Breast epithelium (tissue), 4 donors: ENCODE measurements around the gene ITGAL. TPM values are rescaled to one million over a fixed set of nuclear protein-coding genes. Genes with fewer than 3 reads are reported as not detected.

Experiments used
- DNase-seq, 2 donors: peaks; one replicate each; pipeline ENCODE4 v3.0.0-alpha.2; 2019; ENCODE audit warnings: low spot score in 2 of 2
- H3K27ac ChIP-seq, 2 donors: fragments of 200-600 bp; sonication (generic) in 1 of 2; one replicate each; pipeline ENCODE4 v1.5.1; 2016 to 2019; ENCODE audit warnings: mild to moderate bottlenecking in 1 of 2
- H3K27me3 ChIP-seq, 2 donors: fragments of 200-600 bp; sonication (generic) in 1 of 2; one replicate each; pipeline versions ENCODE4 v1.5.1 to v1.6.0; 2017 to 2019; ENCODE audit warnings: control low read depth in 1 of 2, mild to moderate bottlenecking in 1 of 2
- H3K36me3 ChIP-seq: fragments of 200-600 bp; one replicate; pipeline ENCODE4 v1.5.1; 2019
- H3K4me1 ChIP-seq, 2 donors: fragments of 200-600 bp; sonication (generic); one replicate each; pipeline ENCODE4 v1.5.1; 2016 to 2019; ENCODE audit warnings: control low read depth in 1 of 2
- H3K4me3 ChIP-seq, 3 donors: fragments of 200-600 bp; sonication (generic); 1 replicate in 2 of 3; 2 replicates in 1 of 3; pipeline ENCODE4 v1.5.1; 2016 to 2019; ENCODE audit warnings: mild to moderate bottlenecking in 3 of 3, moderate library complexity in 2 of 3
- H3K9me3 ChIP-seq, 2 donors: fragments of 200-600 bp; sonication (generic) in 1 of 2; one replicate each; pipeline ENCODE4 v1.5.1; 2016 to 2019; ENCODE audit warnings: control low read depth in 1 of 2
- POLR2A ChIP-seq: fragments of 450-650 bp; IDR thresholded peaks from one replicate; pipeline ENCODE4 v1.6.1; 2016; ENCODE audit warnings: antibody characterized with exemption, mild to moderate bottlenecking, moderate library complexity
- POLR2AphosphoS5 ChIP-seq, 3 donors: sonication (generic); formaldehyde crosslinking; IDR thresholded peaks; one replicate each; pipeline ENCODE4 v1.6.1; 2017; ENCODE audit warnings: antibody characterized with exemption in 3 of 3
- intact Hi-C: fragments of 100-400 bp; cut with DNase I; formaldehyde crosslinking; loops from one replicate; pipeline ENCODE4 v1.15.1; 2023; ENCODE audit warnings: low total_unique reads
- total RNA-seq, 3 donors: library from RNA; depleted of rRNA; stranded (reverse); fragments of >200 nt; gene quantifications; one replicate each; pipeline ENCODE4 v1.1.0, GENCODE V29; 2016
- TF ChIP-seq, protein P1 (sequence below), 3 donors: fragments of 450-650 bp; IDR thresholded peaks; one replicate each; pipeline ENCODE4 v1.5.1; 2016 to 2017; ENCODE audit warnings: antibody characterized with exemption in 3 of 3, mild to moderate bottlenecking in 3 of 3, moderate library complexity in 3 of 3

ITGAL gene
- total RNA-seq, 3 donors from 2014 or later, result 2.3 to 5.7 (median 2.4) TPM

DNA sequence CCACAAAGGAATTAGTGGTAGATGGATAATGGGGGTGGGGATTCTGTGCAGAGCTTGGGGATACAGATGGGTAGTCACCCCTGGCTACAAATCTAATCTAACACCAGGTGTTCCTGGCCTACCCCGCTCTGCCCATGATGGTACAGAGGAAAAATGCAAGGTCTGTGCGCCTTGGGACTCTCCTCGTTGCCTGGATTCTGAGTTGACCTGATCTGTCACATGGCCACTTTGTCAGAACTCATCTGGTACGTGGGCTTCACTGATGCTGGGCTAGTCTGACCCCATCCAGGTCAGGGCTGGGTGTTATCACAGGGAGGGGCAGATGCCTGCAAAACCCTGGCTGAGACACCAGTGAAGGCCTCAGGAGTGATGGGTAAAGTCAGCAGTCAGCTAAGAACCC lies 80.4 kb downstream of the ITGAL start:
- intact Hi-C loops, result no loop called here
- H3K27ac ChIP-seq, result no peak overlapping the region
- DNase-seq, result no peak
- no peaks in the 10 kb centered on the region for H3K4me1 ChIP-seq
- TF ChIP-seq POLR2A, result no peak
- TF ChIP-seq, protein P1, sequence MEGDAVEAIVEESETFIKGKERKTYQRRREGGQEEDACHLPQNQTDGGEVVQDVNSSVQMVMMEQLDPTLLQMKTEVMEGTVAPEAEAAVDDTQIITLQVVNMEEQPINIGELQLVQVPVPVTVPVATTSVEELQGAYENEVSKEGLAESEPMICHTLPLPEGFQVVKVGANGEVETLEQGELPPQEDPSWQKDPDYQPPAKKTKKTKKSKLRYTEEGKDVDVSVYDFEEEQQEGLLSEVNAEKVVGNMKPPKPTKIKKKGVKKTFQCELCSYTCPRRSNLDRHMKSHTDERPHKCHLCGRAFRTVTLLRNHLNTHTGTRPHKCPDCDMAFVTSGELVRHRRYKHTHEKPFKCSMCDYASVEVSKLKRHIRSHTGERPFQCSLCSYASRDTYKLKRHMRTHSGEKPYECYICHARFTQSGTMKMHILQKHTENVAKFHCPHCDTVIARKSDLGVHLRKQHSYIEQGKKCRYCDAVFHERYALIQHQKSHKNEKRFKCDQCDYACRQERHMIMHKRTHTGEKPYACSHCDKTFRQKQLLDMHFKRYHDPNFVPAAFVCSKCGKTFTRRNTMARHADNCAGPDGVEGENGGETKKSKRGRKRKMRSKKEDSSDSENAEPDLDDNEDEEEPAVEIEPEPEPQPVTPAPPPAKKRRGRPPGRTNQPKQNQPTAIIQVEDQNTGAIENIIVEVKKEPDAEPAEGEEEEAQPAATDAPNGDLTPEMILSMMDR (IDR thresholded peaks at IDR 0.05), result no peak
- TF ChIP-seq POLR2AphosphoS5 (IDR thresholded peaks at IDR 0.05), result no peak
- peaks cover 7% of the 10 kb centered on the region for H3K36me3 ChIP-seq
- no peak overlapping the region for H3K4me3 ChIP-seq
- no peaks in the 10 kb centered on the region for H3K9me3 ChIP-seq
- no peaks in the 10 kb centered on the region for H3K27me3 ChIP-seq

DNA sequence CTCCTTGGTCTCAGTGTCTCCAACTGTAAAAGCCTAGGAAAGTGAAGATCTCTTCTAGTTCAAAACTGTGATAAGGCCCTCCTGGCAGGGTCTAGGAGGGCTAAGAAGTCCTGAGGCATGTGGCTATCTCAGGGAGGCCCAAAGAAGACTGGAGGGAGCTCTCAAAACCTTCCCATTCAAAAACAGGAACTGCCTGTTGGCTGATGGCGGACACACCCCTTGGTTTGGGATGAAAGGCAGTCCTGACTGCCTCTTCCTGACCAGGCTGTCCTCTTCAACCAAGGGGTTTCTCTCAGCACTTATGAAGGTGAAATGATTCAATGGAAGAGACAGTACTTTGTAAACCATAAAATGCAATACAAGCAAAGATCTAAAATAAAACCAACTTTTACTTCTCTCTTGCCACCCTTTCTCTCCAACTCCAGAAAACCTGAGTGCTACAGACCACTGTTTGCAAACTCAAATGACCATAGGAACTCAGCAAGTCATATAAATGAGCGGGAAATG lies 80.9 kb downstream of the ITGAL start:
- H3K27me3 ChIP-seq, result no peaks in the 10 kb centered on the region
- TF ChIP-seq, protein P1 (IDR thresholded peaks at IDR 0.05), result no peak
- TF ChIP-seq POLR2A, result no peak
- TF ChIP-seq POLR2AphosphoS5 (IDR thresholded peaks at IDR 0.05), result no peak
- peaks cover 7% of the 10 kb centered on the region for H3K36me3 ChIP-seq
- no peak for DNase-seq
- no peaks in the 10 kb centered on the region for H3K9me3 ChIP-seq
- intact Hi-C loops, result no loop called here
- H3K4me1 ChIP-seq, result no peaks in the 10 kb centered on the region
- H3K4me3 ChIP-seq, result no peak overlapping the region
- H3K27ac ChIP-seq, result no peak overlapping the region

DNA sequence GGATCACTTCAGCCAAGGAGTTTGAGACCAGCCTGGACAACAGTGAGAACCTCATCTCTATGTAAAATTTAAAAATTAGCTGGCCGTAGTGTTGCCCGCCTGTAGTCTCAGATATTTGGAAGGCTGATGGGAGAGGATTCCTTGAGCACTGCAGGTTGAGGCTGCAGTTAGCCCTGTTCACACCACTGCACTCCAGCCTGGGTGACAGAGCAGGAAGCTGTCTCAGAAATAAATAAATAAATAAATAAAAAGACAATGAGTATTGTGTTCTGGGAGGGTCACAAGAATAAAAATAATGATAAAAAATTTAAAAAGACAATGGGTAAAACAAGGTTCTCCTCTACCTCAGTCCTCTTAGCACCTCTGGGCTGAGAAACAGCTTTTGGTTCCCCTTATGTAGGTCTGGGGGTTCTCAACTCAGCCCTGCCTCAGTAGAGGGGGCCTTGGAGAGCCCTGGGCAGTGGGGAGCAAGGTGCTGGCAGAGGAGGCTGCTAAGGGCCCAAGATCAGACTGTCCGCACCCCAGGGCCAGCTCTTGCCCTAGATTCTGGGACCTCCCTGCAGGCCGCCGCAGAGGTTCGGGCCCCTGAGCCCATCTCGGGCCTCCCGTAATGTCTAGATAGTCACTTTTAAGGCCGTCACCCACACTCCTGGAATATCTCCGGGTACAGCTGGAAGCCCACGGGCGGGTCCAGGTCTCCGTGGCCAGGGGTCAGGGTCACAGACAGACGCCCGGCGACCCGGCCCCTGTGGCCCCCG lies 82.2 kb downstream of the ITGAL start:
- TF ChIP-seq POLR2A, result no peak
- TF ChIP-seq, protein P1 (IDR thresholded peaks at IDR 0.05), result no peak
- TF ChIP-seq POLR2AphosphoS5 (IDR thresholded peaks at IDR 0.05), result no peak
- Histone ChIP-seq H3K36me3 (peaks cover 7% of the 10 kb centered on the region), H3K9me3 (no peaks in the 10 kb centered on the region), H3K4me1 (no peaks in the 10 kb centered on the region), H3K4me3 (no peak overlapping the region), H3K27me3 (no peaks in the 10 kb centered on the region), H3K27ac (no peak overlapping the region)
- no peak for DNase-seq
- intact Hi-C loops, result loop anchor here (2.0 kb wide), 1 partner anchor 16 kb away; no protein-coding TSS in a partner anchor

DNA sequence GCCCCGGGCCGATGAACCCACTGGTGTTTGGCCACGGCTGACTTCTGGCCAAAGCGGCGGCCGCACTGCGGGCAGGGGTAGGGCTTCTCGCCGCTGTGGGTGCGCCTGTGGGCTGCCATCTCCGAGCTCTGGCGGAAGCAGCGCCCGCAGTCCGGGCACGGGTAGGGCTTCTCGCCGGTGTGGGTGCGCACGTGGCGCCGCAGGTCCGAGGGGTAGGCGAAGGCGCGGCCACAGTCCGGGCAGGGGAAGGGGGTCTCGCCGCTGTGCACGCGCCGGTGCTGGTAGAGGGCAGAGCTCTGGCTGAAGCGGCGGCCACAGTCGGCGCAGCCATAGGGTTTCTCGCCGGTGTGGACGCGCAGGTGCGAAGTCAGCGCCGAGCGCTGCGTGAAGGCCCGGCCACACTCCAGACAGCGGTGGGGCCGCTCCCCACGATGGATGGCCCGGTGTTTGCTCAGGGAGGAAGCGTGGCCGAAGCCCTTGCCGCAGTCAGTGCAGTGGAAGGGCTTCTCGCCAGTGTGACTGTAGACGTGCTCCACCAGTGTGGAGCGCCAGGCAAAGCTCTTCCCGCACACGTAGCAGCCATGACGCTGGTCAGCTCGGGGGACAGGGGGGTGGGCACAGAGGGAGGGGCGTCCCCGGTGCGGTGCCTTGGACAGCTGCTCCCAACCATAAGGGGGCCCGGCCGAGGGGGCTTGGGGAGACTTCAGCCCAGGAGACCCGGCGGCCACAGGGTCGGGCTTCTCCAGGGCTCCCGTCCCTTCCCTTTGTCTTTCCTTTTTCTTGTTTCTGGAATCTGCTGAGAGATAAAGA lies 83.0 kb downstream of the ITGAL start:
- Histone ChIP-seq H3K4me3 (no peak overlapping the region), H3K27ac (no peak overlapping the region), H3K9me3 (no peaks in the 10 kb centered on the region), H3K27me3 (no peaks in the 10 kb centered on the region), H3K36me3 (peaks cover 7% of the 10 kb centered on the region), H3K4me1 (no peaks in the 10 kb centered on the region)
- no peak for DNase-seq
- intact Hi-C loops, result loop anchor here (2.0 kb wide), 1 partner anchor 17 kb away; no protein-coding TSS in a partner anchor
- TF ChIP-seq, protein P1 (IDR thresholded peaks at IDR 0.05), result no peak
- TF ChIP-seq POLR2A (no peak), POLR2AphosphoS5 (IDR thresholded peaks at IDR 0.05) (no peak)

DNA sequence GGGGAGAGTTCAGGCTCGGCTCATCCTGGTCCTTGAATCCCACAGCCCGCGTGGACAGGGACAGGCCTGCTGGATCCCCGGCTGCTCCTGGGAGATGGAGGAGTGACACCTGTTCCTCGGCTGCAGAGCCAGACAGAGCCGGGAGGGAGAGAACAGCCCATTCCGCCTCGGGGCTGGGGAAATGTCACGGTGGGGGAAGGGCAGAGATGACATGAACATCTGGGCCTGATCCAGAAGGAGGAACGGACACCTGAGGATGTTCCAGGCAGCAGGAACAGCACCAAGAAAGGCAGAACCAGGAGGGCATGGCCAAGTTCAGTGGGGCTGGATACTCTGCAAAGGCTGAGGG lies 83.6 kb downstream of the ITGAL start:
- H3K4me1 ChIP-seq, result no peaks in the 10 kb centered on the region
- H3K27me3 ChIP-seq, result no peaks in the 10 kb centered on the region
- no peaks in the 10 kb centered on the region for H3K9me3 ChIP-seq
- H3K27ac ChIP-seq, result no peak overlapping the region
- H3K4me3 ChIP-seq, result no peak overlapping the region
- peaks cover 7% of the 10 kb centered on the region for H3K36me3 ChIP-seq
- TF ChIP-seq POLR2AphosphoS5 (IDR thresholded peaks at IDR 0.05) (no peak), POLR2A (no peak)
- TF ChIP-seq, protein P1 (IDR thresholded peaks at IDR 0.05), result no peak
- intact Hi-C loops, result no loop called here
- no peak for DNase-seq
